ENCODE data around the gene TRIO.

TRIO gene

DNA sequence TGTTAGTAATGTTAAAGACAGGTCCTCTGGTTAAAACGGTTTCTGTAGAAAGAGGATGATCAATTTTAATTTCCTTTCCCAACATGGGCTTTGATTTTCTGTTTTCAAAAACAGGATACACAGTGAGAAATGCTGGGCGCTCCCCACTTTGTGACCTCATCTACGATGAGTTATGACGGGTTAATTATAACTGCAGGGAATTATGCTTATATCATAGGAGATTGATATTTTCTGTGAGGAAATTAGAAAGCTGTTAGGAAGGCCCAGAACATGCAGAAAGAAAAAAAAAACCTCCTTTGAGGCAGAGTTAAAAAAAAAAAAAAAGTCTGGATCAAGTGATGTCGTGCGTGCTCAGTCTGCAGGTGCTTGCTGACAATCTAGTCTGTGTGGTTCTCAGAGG lies 261.6 kb downstream of the TRIO start:
- DNase-seq, result no peak

DNA sequence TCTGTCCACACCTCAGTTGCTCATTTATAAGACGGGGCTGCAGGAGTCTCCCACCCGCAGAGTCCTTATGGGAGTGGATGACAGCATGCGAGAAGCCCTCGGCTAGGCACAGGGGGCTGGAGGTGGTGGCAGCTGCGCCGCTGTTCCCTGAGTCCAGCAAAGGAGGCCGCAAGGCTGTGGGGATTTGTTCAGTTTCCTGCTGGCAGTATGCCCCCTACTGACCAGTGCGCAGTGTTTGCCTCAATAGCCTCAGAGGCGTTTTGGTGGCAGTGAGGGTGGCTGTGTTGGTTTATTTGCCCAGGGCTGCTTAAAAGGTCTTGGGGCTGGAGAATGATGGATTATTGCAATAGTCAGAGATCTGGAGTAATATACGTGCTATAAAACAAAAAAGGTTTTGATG lies 262.1 kb downstream of the TRIO start:
- DNase-seq, result no peak

DNA sequence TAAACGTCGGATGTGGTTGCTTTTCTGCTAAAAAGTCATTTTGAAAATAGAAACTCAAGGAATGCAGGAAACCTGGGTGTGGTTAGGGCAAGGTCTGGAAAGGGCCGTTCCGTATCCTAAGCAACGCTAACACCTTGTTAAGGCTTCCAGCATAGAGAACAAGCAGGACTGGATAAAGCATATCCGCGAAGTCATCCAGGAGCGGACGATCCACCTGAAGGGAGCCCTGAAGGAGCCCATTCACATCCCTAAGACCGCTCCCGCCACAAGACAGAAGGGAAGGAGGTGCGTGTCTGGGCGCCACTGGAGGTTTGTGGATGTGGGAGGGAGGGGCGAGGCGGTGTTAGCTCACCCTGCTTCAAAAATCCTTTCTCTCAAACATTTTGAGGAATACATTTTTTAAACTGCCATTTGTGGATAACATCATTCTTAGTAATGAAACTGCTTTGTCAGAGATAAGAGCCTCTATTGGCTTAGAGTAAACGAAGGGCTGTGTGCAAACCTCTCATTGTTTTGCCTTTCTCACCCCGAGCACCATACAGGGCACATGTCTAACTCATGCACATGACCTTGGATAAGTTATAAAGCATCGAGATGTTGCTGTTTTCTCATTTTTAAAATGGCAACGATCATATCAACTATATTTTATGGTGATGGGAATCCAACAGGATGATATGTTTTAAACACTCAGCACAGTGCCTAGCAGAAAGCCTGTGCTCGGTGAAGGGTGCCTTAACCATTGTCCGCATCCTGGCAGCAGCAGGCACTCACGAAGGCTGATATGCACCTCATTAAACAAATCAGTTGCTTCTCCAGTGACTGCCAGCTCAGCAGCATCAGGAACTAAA lies 262.8 kb downstream of the TRIO start:
- DNase-seq, result no peak

GRCh38 chr5:14406554-14406849 lies 263.4 kb downstream of the TRIO start:
- DNase-seq, result no peak

DNA sequence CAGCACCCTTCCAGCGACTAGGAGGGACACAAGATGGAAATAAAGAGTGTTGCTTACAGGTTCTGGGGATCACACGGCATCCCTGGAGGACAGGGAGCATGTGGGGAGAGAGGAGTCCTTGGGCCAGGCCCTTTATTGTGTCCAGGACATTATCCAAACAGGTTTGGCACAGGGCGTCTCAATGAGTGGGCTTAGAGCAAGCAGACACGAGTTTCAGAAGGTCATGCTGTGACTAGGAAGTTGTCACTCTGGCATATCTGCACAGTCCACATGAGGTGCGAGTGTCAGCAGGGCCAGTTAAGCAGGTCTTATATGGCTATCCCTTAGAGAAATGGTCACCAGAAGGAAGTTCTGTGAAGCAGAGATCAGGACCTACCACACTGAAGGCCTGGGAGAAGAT lies 263.9 kb downstream of the TRIO start:
- DNase-seq, result no peak

DNA sequence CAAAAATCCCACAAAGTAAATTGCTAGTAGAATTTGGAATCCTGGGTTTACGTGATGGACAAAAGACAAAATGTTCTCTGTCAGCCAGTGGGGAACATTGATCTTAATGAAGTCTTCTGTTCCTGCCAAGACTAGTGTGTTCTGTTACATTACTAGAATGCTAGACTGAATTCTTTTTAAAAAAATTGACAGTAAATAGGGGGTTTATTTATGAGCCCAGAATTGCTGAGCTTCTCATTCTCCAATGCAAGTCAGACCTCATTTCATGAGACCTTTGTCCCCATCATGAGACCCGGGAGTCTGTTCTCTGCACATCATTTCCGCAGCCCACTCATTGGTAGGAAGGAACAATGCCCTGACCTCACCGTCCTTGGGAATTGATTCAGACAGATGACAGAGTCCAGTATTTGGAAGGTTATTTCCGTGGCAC lies 264.6 kb downstream of the TRIO start:
- no peak for DNase-seq

- DNase-seq, result no peak
These were observed 265.9 kb downstream of the TRIO start for GRCh38 chr5:14408969-14409586.

DNA sequence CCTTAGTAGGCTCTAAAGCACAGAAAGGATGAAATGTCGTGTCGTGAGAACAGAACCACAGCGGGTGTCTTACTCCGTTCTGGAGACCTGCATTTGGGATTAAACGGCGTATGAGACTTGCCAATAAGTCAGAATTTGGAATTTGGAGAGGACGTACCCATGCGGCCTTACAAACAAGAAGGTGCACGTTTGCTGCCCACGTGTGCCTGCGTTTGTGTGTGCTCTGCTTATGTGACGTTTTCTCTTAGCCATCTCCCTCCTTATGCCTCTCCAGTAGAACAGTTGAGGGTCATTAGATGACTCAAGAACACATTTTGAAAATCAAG lies 266.9 kb downstream of the TRIO start:
- DNase-seq, result no peak

- no peak for DNase-seq
These were observed 267.5 kb downstream of the TRIO start for GRCh38 chr5:14410394-14411201.

- no peak for DNase-seq
These were observed 268.1 kb downstream of the TRIO start for GRCh38 chr5:14411216-14411615.

- no peak for DNase-seq
These were observed 270.2 kb downstream of the TRIO start for GRCh38 chr5:14413331-14413750.

DNA sequence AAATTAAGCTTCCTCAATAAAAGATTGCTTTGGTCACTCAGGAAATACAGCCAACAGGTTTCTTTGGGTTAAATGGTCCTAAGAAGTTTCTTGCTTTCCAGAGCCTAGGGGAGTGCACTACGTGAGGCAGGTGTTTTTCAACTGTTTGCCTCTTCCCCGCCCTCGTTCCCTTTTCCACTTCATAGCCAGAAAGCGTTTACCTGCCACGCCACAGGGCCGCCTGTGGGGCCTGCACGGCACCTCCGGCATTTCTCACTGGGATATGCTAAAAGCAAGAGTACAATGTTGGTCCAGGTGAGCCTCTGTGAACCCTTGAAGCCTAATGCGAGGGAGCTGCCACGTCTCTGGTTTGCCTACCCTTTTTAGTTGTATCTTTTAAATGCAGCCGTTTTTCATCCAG lies 270.9 kb downstream of the TRIO start:
- DNase-seq, result peak; percentile 24

DNA sequence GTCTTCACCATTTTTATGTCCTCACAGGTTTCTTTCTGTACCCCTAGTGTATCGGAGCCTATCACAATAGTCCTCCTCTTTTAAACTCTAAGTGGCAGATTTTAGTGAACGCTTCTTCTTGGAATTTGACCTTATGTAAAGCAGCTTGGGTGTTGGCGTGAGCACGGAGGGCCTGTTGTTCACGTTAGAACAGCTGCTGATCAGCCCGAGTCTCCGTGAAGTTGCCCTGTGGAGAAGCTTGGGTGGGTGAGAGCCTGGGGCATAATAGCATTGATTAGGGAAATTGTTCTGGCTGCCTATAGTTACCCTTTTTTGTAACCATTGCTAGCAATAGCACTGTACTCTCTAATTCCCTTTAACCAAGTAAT lies 271.5 kb downstream of the TRIO start:
- no peak for DNase-seq

GRCh38 chr5:14415024-14415697 lies 272.0 kb downstream of the TRIO start:
- DNase-seq, result no peak

GRCh38 chr5:14415698-14416074 lies 272.5 kb downstream of the TRIO start:
- DNase-seq, result no peak

DNA sequence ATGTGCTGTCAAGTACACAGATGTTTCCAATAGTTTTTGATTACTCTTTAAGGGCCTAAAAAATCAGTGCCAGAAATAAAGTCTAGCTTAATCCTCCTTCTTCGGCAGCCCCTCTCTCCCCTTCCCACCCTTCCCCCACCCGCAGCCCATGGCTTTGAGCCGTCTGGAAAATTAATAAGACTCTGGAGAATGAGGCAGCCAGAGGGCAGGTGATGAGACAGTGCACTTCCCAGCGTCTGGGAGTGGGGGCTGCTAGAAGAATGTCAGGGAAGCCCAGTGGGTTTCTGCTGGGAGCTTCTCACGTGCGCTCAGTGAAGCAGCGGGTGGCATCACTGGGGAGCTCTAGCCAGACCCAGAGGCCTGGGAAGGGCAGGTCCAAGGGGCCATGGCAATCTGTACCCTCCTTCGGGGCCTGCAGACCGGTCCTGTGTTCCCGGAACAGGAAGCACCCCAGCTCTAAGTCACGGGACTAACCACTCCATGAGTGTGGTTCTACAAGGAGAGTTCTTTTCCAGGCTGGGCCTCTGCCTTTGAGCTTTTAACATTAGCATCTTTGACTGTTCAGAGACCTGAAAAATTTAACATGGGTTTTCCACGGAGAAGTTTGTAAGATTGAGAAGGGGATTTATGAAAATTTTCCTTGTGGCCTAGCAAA lies 273.6 kb downstream of the TRIO start:
- DNase-seq, result no peak

- DNase-seq, result no peak
These were observed 274.2 kb downstream of the TRIO start for GRCh38 chr5:14417276-14417730.

DNA sequence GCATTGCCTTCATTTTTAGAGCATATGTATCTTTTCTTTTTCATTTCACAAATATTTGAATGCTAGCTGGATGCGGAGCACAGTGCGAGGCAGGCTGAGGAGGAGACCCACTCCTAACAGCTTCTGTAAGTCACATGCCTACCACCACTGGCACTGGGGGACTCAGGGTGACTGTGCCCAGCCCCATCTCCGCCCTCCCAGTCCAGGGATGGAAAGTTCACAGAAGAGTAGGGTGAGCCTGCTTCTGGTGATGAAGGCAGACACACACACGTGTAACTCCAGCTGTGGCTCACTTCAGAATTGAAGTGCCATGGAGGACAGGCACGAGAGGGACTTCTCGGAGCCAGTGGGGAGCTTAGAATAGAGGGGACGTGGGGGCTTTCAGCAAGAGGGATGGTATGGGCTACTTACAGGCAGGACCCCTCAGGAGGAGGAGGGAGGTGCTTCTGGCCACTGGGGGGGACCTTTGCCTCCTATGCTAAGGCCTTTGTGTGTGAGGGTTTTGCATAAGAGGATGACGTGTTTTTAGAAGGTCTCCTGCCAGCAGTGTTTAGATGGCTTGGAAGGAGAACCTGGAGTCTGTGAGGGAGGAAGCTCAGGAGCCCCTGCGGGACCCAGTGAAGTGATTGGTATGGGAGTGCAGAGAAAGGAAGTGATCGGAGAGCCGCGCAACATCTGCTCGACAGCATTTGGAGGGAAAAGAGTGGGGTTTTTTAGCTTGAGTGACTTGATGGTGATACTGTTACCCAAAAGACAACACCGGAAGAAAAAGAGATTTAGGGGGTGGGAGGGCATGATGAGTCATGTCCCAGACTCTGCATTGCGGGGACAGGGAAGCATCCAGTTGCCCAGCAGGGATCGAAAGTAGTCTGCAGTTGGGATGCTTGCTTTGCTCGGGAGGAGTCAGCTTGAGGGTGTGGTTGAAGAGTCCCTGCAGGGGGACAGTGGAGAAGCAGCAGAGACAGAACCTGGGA lies 274.9 kb downstream of the TRIO start:
- no peak for DNase-seq

GRCh38 chr5:14419686-14420085 lies 276.5 kb downstream of the TRIO start:
- DNase-seq, result no peak

DNA sequence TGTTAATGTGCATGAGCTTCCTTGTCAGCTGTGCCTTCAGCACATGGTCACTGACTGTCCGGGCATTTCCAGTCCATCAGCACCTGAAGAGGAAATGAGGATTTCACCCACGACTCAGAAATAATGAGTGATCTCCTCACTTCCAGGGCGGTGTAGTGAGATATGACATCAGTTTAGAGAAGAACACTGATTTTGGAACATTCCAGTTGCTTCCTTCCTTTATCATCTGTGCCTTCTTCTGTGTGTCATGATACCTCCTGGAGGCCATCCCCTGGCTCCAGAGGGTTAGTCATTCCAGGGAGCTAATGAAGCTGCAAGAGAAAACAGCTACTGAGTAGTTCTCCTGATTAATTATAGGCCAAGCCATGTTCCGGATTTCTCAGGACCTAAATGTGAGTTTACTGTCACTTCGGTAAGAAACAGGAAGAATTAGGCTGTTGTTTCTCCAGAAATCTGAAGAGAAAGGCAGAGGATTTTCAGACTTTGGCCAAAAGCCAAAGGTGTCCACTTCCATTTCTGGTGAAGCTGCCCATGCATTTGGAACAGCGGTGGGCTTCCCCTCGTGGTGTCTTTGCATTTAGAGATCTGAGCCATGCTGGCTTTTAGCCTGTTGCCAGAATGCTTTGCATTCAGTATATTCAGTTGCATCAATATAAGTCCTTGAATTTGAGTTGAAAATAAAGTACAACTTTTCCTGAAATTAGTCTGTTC lies 277.1 kb downstream of the TRIO start:
- no peak for DNase-seq

DNA sequence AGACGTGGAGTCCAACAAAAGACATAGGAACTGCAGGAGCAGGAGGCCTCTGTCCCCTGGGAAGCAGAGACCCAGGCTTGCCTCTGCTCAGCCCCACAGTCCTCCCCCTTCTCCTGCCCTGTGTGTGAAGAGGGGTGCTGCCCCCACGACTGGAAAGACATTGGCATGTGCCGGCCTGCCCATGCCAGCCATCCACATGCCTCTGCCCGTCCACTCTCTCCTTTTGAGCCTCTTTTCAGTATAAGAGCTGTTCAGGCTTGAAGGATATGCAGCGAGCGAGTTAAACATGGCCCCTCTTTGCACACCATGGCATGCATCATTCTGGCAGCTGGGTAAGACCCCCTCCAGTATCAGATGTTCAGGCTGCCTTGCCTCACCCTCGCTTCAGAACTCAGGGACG lies 278.7 kb downstream of the TRIO start:
- DNase-seq, result no peak
